Fibroblast of the aortic adventitia (primary cell): ENCODE measurements around the gene CDC6. TPM values are rescaled to one million over a fixed set of nuclear protein-coding genes. Genes with fewer than 3 reads are reported as not detected.

Source experiments
- DNase-seq: peaks from one replicate; pipeline ENCODE4 v3.0.0-alpha.2; 2010; ENCODE audit warnings: low read depth
- H3K4me3 ChIP-seq: 2 replicates; pipeline ENCODE4 v1.5.1; 2011; ENCODE audit warnings: low read depth, mild to moderate bottlenecking, control low read depth, low read length, moderate library complexity
- CTCF ChIP-seq: IDR thresholded peaks from 2 replicates; pipeline ENCODE4 v1.5.1; 2011; ENCODE audit warnings: mild to moderate bottlenecking, low read length, control low read depth, inconsistent platforms; ENCODE audit not compliant: insufficient read depth
- total RNA-seq: library from RNA; depleted of rRNA; stranded (reverse); fragments of >200 nt; gene quantifications from 2 replicates; pipeline ENCODE4 v1.2.3, GENCODE V29; 2012; ENCODE audit warnings: low replicate concordance

The CDC6 gene
- total RNA-seq, 1 donor, result 40.4 TPM

GRCh38 chr17:40333781-40334448, 46.2 kb downstream of the CDC6 start:
- no peak for TF ChIP-seq CTCF
- DNase-seq, result no peak
- no peak overlapping the region for H3K4me3 ChIP-seq

- no peak overlapping the region for H3K4me3 ChIP-seq
- no peak for DNase-seq
- no peak for TF ChIP-seq CTCF
These were observed 47.9 kb downstream of the CDC6 start for GRCh38 chr17:40335620-40336019.

GRCh38 chr17:40337351-40337750, 49.7 kb downstream of the CDC6 start:
- no peak for TF ChIP-seq CTCF

GRCh38 chr17:40338058-40338457, 50.4 kb downstream of the CDC6 start:
- no peak for TF ChIP-seq CTCF
- DNase-seq, result no peak
- no peak overlapping the region for H3K4me3 ChIP-seq

More at GRCh38 chr17:40337351-40337750, 49.7 kb downstream of the CDC6 start:
- no peak for DNase-seq
- no peak overlapping the region for H3K4me3 ChIP-seq

GRCh38 chr17:40338941-40339649, 51.4 kb downstream of the CDC6 start:
- no peak overlapping the region for H3K4me3 ChIP-seq
- DNase-seq, result no peak
- TF ChIP-seq CTCF, result no peak

GRCh38 chr17:40340327-40340726, 52.6 kb downstream of the CDC6 start:
- no peak for DNase-seq
- no peak for TF ChIP-seq CTCF

More at GRCh38 chr17:40340327-40340726, 52.6 kb downstream of the CDC6 start:
- H3K4me3 ChIP-seq, result no peak overlapping the region
